Measurements from ENCODE around the gene VPS37C. TPM values are rescaled to one million over a fixed set of nuclear protein-coding genes. Genes with fewer than 3 reads are reported as not detected.
A peak's percentile ranks its signal among the peaks of the same experiment; 100 is the strongest.

Gene VPS37C
- total and polyA plus RNA-seq, 9 of the 15 experiments (the other 6 are each of a cell fraction or from before 2014, with no cell fraction given): 0.62 to 29.8 (median 11.5) TPM

GRCh38 chr11:61161190-61162091 is at the start of gene VPS37C (continued):
- TF ChIP-seq CLOCK (CRISPR knock-in tag; IDR thresholded peaks at IDR 0.05; ENCODE audit: borderline replicate concordance) (no peak), HCFC1 (IDR thresholded peaks at IDR 0.05; ENCODE audit: low read depth, low read length) (peak; percentile 18; the same call in 1 of the 2 replicates), PHTF2 (CRISPR knock-in tag; IDR thresholded peaks at IDR 0.05) (no peak), XRCC5 (IDR thresholded peaks at IDR 0.05; ENCODE audit: low read depth, low read length) (no peak), CBFA2T3 (IDR thresholded peaks at IDR 0.05) (no peak), LCOR (CRISPR knock-in tag; IDR thresholded peaks at IDR 0.05) (no peak), MNT (conservative IDR thresholded peaks at IDR 0.05) (peak; percentile 70 to 91; a peak in 3 of 4 replicates), ZNF583 (CRISPR knock-in tag; IDR thresholded peaks at IDR 0.05) (no peak), ZNF277 (CRISPR knock-in tag; IDR thresholded peaks at IDR 0.05; ENCODE audit: borderline replicate concordance) (no peak), ZNF134 (CRISPR knock-in tag; conservative IDR thresholded peaks at IDR 0.05) (no peak), BRF2 (IDR thresholded peaks at IDR 0.05; ENCODE audit: borderline replicate concordance, insufficient read depth, insufficient read length) (no peak), RFX1 (IDR thresholded peaks at IDR 0.05) (no peak), RNF219 (CRISPR knock-in tag; IDR thresholded peaks at IDR 0.05) (no peak), POLR2A (conservative IDR thresholded peaks at IDR 0.05) (peak; percentile 90), CCNT2 (IDR thresholded peaks at IDR 0.05; ENCODE audit: borderline replicate concordance, extremely low read depth, insufficient read length, low read depth, low read length) (peak; percentile 87), ZNF23 (CRISPR knock-in tag; IDR thresholded peaks at IDR 0.05) (no peak), MECOM (CRISPR knock-in tag; IDR thresholded peaks at IDR 0.05) (no peak)
